ENCODE results near the gene NFIC. TPM values are rescaled to one million over a fixed set of nuclear protein-coding genes. Genes with fewer than 3 reads are reported as not detected.
A peak's percentile ranks its signal among the peaks of the same experiment; 100 is the strongest.
"Not testable (repeated sequence)": the region's sequence is repeated elsewhere in the genome, so short reads cannot be mapped to it uniquely, and the experiment has no call there.

NFIC gene
- total RNA-seq, 1 donor from 2014 or later: 142 TPM

GRCh38 chr19:3450796-3451411 lies 84.5 kb downstream of the NFIC start:
- DNase-seq (ENCODE audit: extremely low spot score in 2 of 2): peak in 1 of 2 donors; percentile 97
- TF ChIP-seq POLR2AphosphoS5 (IDR thresholded peaks at IDR 0.05; ENCODE audit: insufficient read depth in 1 of 2, low read depth in 1 of 2): peak; percentile 79 to 88
- no peak for TF ChIP-seq CTCF (IDR thresholded peaks at IDR 0.05)
- Histone ChIP-seq H3K27ac (peak overlapping the region; percentile 83), H3K36me3 (peaks cover 0 to 58% of the 10 kb centered on the region in 2 donors), H3K4me3 (no peak overlapping the region), H3K4me1 (peaks cover 11% of the 10 kb centered on the region), H3K27me3 (no peaks in the 10 kb centered on the region), H3K9me3 (no peaks in the 10 kb centered on the region)
- intact Hi-C loops (cut with DNase I): no loop called here

GRCh38 chr19:3451451-3451866 lies 85.1 kb downstream of the NFIC start:
- intact Hi-C loops (cut with DNase I): no loop called here
- no peak for DNase-seq (ENCODE audit: extremely low spot score in 2 of 2)
- TF ChIP-seq POLR2AphosphoS5 (IDR thresholded peaks at IDR 0.05; ENCODE audit: insufficient read depth in 1 of 2, low read depth in 1 of 2) (peak in 1 of 2 donors; percentile 20), POLR2A (IDR thresholded peaks at IDR 0.05) (no peak), CTCF (IDR thresholded peaks at IDR 0.05) (no peak)

GRCh38 chr19:3452171-3452941 lies 86.0 kb downstream of the NFIC start:
- H3K27ac ChIP-seq: peak overlapping the region; percentile 83
- H3K9me3 ChIP-seq: no peaks in the 10 kb centered on the region
- no peak for DNase-seq (ENCODE audit: extremely low spot score in 2 of 2)
- no peak overlapping the region for H3K4me3 ChIP-seq
- no peaks in the 10 kb centered on the region for H3K27me3 ChIP-seq
- TF ChIP-seq POLR2A (IDR thresholded peaks at IDR 0.05) (no peak), CTCF (IDR thresholded peaks at IDR 0.05) (no peak), POLR2AphosphoS5 (IDR thresholded peaks at IDR 0.05; ENCODE audit: insufficient read depth in 1 of 2, low read depth in 1 of 2) (no peak)
- H3K36me3 ChIP-seq: peaks cover 0 to 61% of the 10 kb centered on the region in 2 donors
- peaks cover 20% of the 10 kb centered on the region for H3K4me1 ChIP-seq
- intact Hi-C loops (cut with DNase I): no loop called here

More at GRCh38 chr19:3451451-3451866, 85.1 kb downstream of the NFIC start:
- Histone ChIP-seq H3K36me3 (peaks cover 0 to 55% of the 10 kb centered on the region in 2 donors), H3K27ac (peak overlapping the region; percentile 83), H3K27me3 (no peaks in the 10 kb centered on the region), H3K4me1 (peaks cover 11% of the 10 kb centered on the region), H3K4me3 (no peak overlapping the region), H3K9me3 (no peaks in the 10 kb centered on the region)

GRCh38 chr19:3452942-3453214 lies 86.5 kb downstream of the NFIC start:
- peak overlapping the region; percentile 83 for H3K27ac ChIP-seq
- H3K36me3 ChIP-seq: peaks cover 0 to 61% of the 10 kb centered on the region in 2 donors
- peaks cover 25% of the 10 kb centered on the region for H3K4me1 ChIP-seq
- H3K9me3 ChIP-seq; intact Hi-C loops (cut with DNase I); DNase-seq (ENCODE audit: extremely low spot score in 2 of 2); H3K4me3 ChIP-seq; H3K27me3 ChIP-seq: not testable (repeated sequence)

- TF ChIP-seq POLR2A (IDR thresholded peaks at IDR 0.05) (no peak), POLR2AphosphoS5 (IDR thresholded peaks at IDR 0.05; ENCODE audit: insufficient read depth in 1 of 2, low read depth in 1 of 2) (peak in 1 of 2 donors; percentile 22), CTCF (IDR thresholded peaks at IDR 0.05) (no peak)
- Histone ChIP-seq H3K4me1 (peaks cover 34% of the 10 kb centered on the region), H3K4me3 (no peak overlapping the region), H3K27ac (peak overlapping the region; percentile 83), H3K9me3 (no peaks in the 10 kb centered on the region), H3K36me3 (peaks cover 0 to 58% of the 10 kb centered on the region in 2 donors), H3K27me3 (no peaks in the 10 kb centered on the region)
- DNase-seq (ENCODE audit: extremely low spot score in 2 of 2): no peak
- intact Hi-C loops (cut with DNase I): no loop called here
Measured at GRCh38 chr19:3453840-3454239, 87.5 kb downstream of the NFIC start.
